ENCODE measurements around the gene C1QTNF5. TPM values are rescaled to one million over a fixed set of nuclear protein-coding genes. Genes with fewer than 3 reads are reported as not detected.

C1QTNF5 gene
- total and polyA plus RNA-seq, 7 donors = 3.2 to 12.0 (median 8.1) TPM

GRCh38 chr11:119382101-119382500 lies 41.4 kb upstream of the C1QTNF5 start:
- peak overlapping the region; percentile 97 for H3K27ac ChIP-seq
- H3K4me3 ChIP-seq = peak overlapping the region; percentile 84
- no peak for DNase-seq
- 9 to 17% (median 11%) methylated on average over 9 of the region's 9 CpGs for WGBS, 3 donors
- ATAC-seq = no peak
- no peak for TF ChIP-seq CTCF (IDR thresholded peaks at IDR 0.05)
- H3K27me3 ChIP-seq (ENCODE audit: insufficient read depth in 3 of 3, low read length in 2 of 3) = no peaks in the 10 kb centered on the region
- no peaks in the 10 kb centered on the region for H3K9me3 ChIP-seq
- no peaks in the 10 kb centered on the region for H3K36me3 ChIP-seq (ENCODE audit: insufficient read depth in 1 of 2, low read depth in 1 of 2)
- intact Hi-C loops (cut with DNase I) = loop anchor here (2.0 to 10.0 kb wide), 2 partner anchors 93 to 95 kb away; no protein-coding TSS in a partner anchor
- peaks cover 33% of the 10 kb centered on the region for H3K4me1 ChIP-seq

GRCh38 chr11:119381181-119381988 lies 40.7 kb upstream of the C1QTNF5 start, which contains the start of gene USP2:
Gene USP2 (minus strand): TSS chr11:119381690. CDS start chr11:119373480, 8,210 bp downstream.
- 0 to 1% (median 0%) methylated on average over 54 of the region's 54 CpGs for WGBS, 3 donors
- intact Hi-C loops (cut with DNase I) = loop anchor here in 1 of 2 donors (10.0 kb wide), 1 partner anchor 93 kb away; no protein-coding TSS in a partner anchor
- peak within 1 kb of the TSS; percentile 84 for H3K4me3 ChIP-seq

GRCh38 chr11:119380827-119381180 lies 40.1 kb upstream of the C1QTNF5 start:
- Histone ChIP-seq H3K9me3 (no peaks in the 10 kb centered on the region), H3K27ac (peak overlapping the region; percentile 97), H3K27me3 (ENCODE audit: insufficient read depth in 3 of 3, low read length in 2 of 3) (no peaks in the 10 kb centered on the region), H3K4me3 (peak overlapping the region; percentile 84), H3K4me1 (peaks cover 41% of the 10 kb centered on the region), H3K36me3 (ENCODE audit: insufficient read depth in 1 of 2, low read depth in 1 of 2) (no peaks in the 10 kb centered on the region)
- DNase-seq (peak in 1 of 2 donors; percentile 12), ATAC-seq (no peak)
- intact Hi-C loops (cut with DNase I) = loop anchor here in 1 of 2 donors (10.0 kb wide), 1 partner anchor 94 kb away; no protein-coding TSS in a partner anchor
- 6 to 10% (median 8%) methylated on average over 10 of the region's 10 CpGs for WGBS, 3 donors
- TF ChIP-seq CTCF (IDR thresholded peaks at IDR 0.05) = no peak

More at GRCh38 chr11:119381181-119381988, 40.7 kb upstream of the C1QTNF5 start, which contains the start of gene USP2:
- DNase-seq (peak; percentile 96 to 98), ATAC-seq (peak; percentile 81 to 84 (median 83))
- Histone ChIP-seq H3K9me3 (no peaks in the 10 kb centered on the region), H3K4me1 (peaks cover 35% of the 10 kb centered on the region), H3K27ac (peak within 1 kb of the TSS; percentile 97), H3K36me3 (ENCODE audit: insufficient read depth in 1 of 2, low read depth in 1 of 2) (no peaks in the 10 kb centered on the region), H3K27me3 (ENCODE audit: insufficient read depth in 3 of 3, low read length in 2 of 3) (no peaks in the 10 kb centered on the region)
- peak; percentile 91 for TF ChIP-seq CTCF (IDR thresholded peaks at IDR 0.05)

- peak overlapping the region; percentile 84 for H3K4me3 ChIP-seq
- peak; percentile 35 to 69 for DNase-seq
- no peaks in the 10 kb centered on the region for H3K36me3 ChIP-seq (ENCODE audit: insufficient read depth in 1 of 2, low read depth in 1 of 2)
- peak overlapping the region; percentile 97 for H3K27ac ChIP-seq
- intact Hi-C loops (cut with DNase I) = loop anchor here in 1 of 2 donors (10.0 kb wide), 1 partner anchor 95 kb away; no protein-coding TSS in a partner anchor
- TF ChIP-seq CTCF (IDR thresholded peaks at IDR 0.05) = no peak
- peak in 2 of 4 donors; percentile 11 to 32 for ATAC-seq
- no peaks in the 10 kb centered on the region for H3K27me3 ChIP-seq (ENCODE audit: insufficient read depth in 3 of 3, low read length in 2 of 3)
- 29 to 38% (median 36%) methylated on average over 13 of the region's 13 CpGs for WGBS, 3 donors
- H3K9me3 ChIP-seq = no peaks in the 10 kb centered on the region
- H3K4me1 ChIP-seq = peaks cover 46% of the 10 kb centered on the region
Observed at GRCh38 chr11:119380160-119380826, 39.6 kb upstream of the C1QTNF5 start.
